ENCODE measurements around the gene ABCB7.
"Not testable (repeated sequence)": the region's sequence is repeated elsewhere in the genome, so short reads cannot be mapped to it uniquely, and the experiment has no call there.

ABCB7 gene

GRCh38 chrX:75051047-75051446 lies 105.0 kb downstream of the ABCB7 start:
- Histone ChIP-seq H3K4me1 (ENCODE audit: control insufficient read depth in 5 of 5, insufficient read depth in 5 of 5, low read length in 5 of 5) (no peaks in the 10 kb centered on the region), H3K9ac (ENCODE audit: low read length in 5 of 5) (no peak overlapping the region), H3K4me3 (ENCODE audit: low read depth in 1 of 5, low read length in 5 of 5) (no peak overlapping the region), H3K27ac (ENCODE audit: low read depth, low read length) (no peak overlapping the region), H3K27me3 (ENCODE audit: control insufficient read depth in 5 of 5, insufficient read depth in 4 of 5, low read length in 5 of 5) (no peaks in the 10 kb centered on the region), H3K9me3 (ENCODE audit: control insufficient read depth in 5 of 5, low read length in 5 of 5) (peaks cover 0 to 6% (median 0%) of the 10 kb centered on the region in 5 donors), H3K36me3 (ENCODE audit: control insufficient read depth in 5 of 5, insufficient read depth in 5 of 5, low read length in 5 of 5) (peaks cover 0 to 4% (median 0%) of the 10 kb centered on the region in 5 donors)

- H3K27me3 ChIP-seq (ENCODE audit: control insufficient read depth in 5 of 5, insufficient read depth in 4 of 5, low read length in 5 of 5) = no peaks in the 10 kb centered on the region
- no peak overlapping the region for H3K4me3 ChIP-seq (ENCODE audit: low read depth in 1 of 5, low read length in 5 of 5)
- H3K4me1 ChIP-seq (ENCODE audit: control insufficient read depth in 5 of 5, insufficient read depth in 5 of 5, low read length in 5 of 5) = no peaks in the 10 kb centered on the region
- no peak overlapping the region for H3K27ac ChIP-seq (ENCODE audit: low read depth, low read length)
- H3K36me3 ChIP-seq (ENCODE audit: control insufficient read depth in 5 of 5, insufficient read depth in 5 of 5, low read length in 5 of 5) = peaks cover 0 to 4% (median 0%) of the 10 kb centered on the region in 5 donors
- no peak overlapping the region for H3K9ac ChIP-seq (ENCODE audit: low read length in 5 of 5)
- H3K9me3 ChIP-seq (ENCODE audit: control insufficient read depth in 5 of 5, low read length in 5 of 5) = peaks cover 0 to 13% (median 6%) of the 10 kb centered on the region in 5 donors
Measured at GRCh38 chrX:75045369-75045768, 110.7 kb downstream of the ABCB7 start.

GRCh38 chrX:75044142-75044541 lies 111.9 kb downstream of the ABCB7 start:
- H3K27me3 ChIP-seq (ENCODE audit: control insufficient read depth in 5 of 5, insufficient read depth in 4 of 5, low read length in 5 of 5) = not testable (repeated sequence)

GRCh38 chrX:75038925-75039324 lies 117.2 kb downstream of the ABCB7 start:
- H3K27ac ChIP-seq (ENCODE audit: low read depth, low read length) = no peak overlapping the region
- H3K9me3 ChIP-seq (ENCODE audit: control insufficient read depth in 5 of 5, low read length in 5 of 5) = peaks cover 0 to 6% (median 0%) of the 10 kb centered on the region in 5 donors
- H3K36me3 ChIP-seq (ENCODE audit: control insufficient read depth in 5 of 5, insufficient read depth in 5 of 5, low read length in 5 of 5) = no peaks in the 10 kb centered on the region
- peaks cover 0 to 13% (median 2%) of the 10 kb centered on the region in 5 donors for H3K27me3 ChIP-seq (ENCODE audit: control insufficient read depth in 5 of 5, insufficient read depth in 4 of 5, low read length in 5 of 5)
- H3K4me1 ChIP-seq (ENCODE audit: control insufficient read depth in 5 of 5, insufficient read depth in 5 of 5, low read length in 5 of 5) = no peaks in the 10 kb centered on the region
- no peak overlapping the region for H3K4me3 ChIP-seq (ENCODE audit: low read depth in 1 of 5, low read length in 5 of 5)
- H3K9ac ChIP-seq (ENCODE audit: low read length in 5 of 5) = no peak overlapping the region

More at GRCh38 chrX:75044142-75044541, 111.9 kb downstream of the ABCB7 start:
- H3K36me3 ChIP-seq (ENCODE audit: control insufficient read depth in 5 of 5, insufficient read depth in 5 of 5, low read length in 5 of 5); H3K4me3 ChIP-seq (ENCODE audit: low read depth in 1 of 5, low read length in 5 of 5); H3K4me1 ChIP-seq (ENCODE audit: control insufficient read depth in 5 of 5, insufficient read depth in 5 of 5, low read length in 5 of 5); H3K27ac ChIP-seq (ENCODE audit: low read depth, low read length); H3K9ac ChIP-seq (ENCODE audit: low read length in 5 of 5): not testable (repeated sequence)
- H3K9me3 ChIP-seq (ENCODE audit: control insufficient read depth in 5 of 5, low read length in 5 of 5) = peaks cover 0 to 13% (median 6%) of the 10 kb centered on the region in 5 donors
